Keratinocyte (primary cell): ENCODE results near the gene PTGDS. TPM values are rescaled to one million over a fixed set of nuclear protein-coding genes. Genes with fewer than 3 reads are reported as not detected.

Experiments used
- DNase-seq: peaks from one replicate; pipeline ENCODE4 v3.0.0-alpha.2; 2011; ENCODE audit warnings: low read depth, missing footprints, low spot score
- FAIRE-seq: peaks from 2 replicates; lab custom pipeline; 2011; peaks lifted over from hg19 to GRCh38; lab: Jason Lieb, UNC
- H2AFZ ChIP-seq: 2 replicates; pipeline ENCODE4 v1.6.0; 2012; ENCODE audit warnings: low read length, control low read depth, inconsistent platforms; ENCODE audit not compliant: control insufficient read depth
- H3K27ac ChIP-seq: 2 replicates; pipeline ENCODE4 v1.5.1; 2011; ENCODE audit warnings: low read length; ENCODE audit not compliant: control insufficient read depth, insufficient read depth
- H3K27me3 ChIP-seq: 3 replicates; pipeline ENCODE4 v1.6.0; 2011; ENCODE audit warnings: low read length; ENCODE audit not compliant: control insufficient read depth, insufficient read depth; ENCODE audit errors: extremely low read depth
- H3K36me3 ChIP-seq, 2 experiments: 2 replicates in 1 of 2; 3 replicates in 1 of 2; pipeline ENCODE4 v1.5.1; 2011; ENCODE audit warnings: low read length in 2 of 2, mild to moderate bottlenecking in 1 of 2; ENCODE audit not compliant: control insufficient read depth in 2 of 2, insufficient read depth in 2 of 2; ENCODE audit errors: extremely low read depth in 1 of 2
- H3K4me1 ChIP-seq: 3 replicates; pipeline ENCODE4 v1.5.1; 2011; ENCODE audit warnings: low read length; ENCODE audit not compliant: control insufficient read depth, insufficient read depth; ENCODE audit errors: extremely low read depth
- H3K4me2 ChIP-seq: 3 replicates; pipeline ENCODE4 v1.6.0; 2011; ENCODE audit warnings: low read depth, low read length; ENCODE audit not compliant: control insufficient read depth, insufficient read depth; ENCODE audit errors: extremely low read depth
- H3K4me3 ChIP-seq, 3 experiments: fragments of 200-600 bp in 1 of 3; sonication (generic) in 1 of 3; 2 replicates in 2 of 3; 3 replicates in 1 of 3; pipeline ENCODE4 v1.5.1; 2011 to 2016; ENCODE audit warnings: low read length in 3 of 3, mild to moderate bottlenecking in 3 of 3, control low read depth in 2 of 3, inconsistent platforms in 1 of 3, low read depth in 1 of 3, mixed read lengths in 1 of 3, mixed run types in 1 of 3, moderate library complexity in 1 of 3; ENCODE audit not compliant: control insufficient read depth in 2 of 3, insufficient read depth in 2 of 3; ENCODE audit errors: extremely low read depth in 1 of 3
- H3K79me2 ChIP-seq: 2 replicates; pipeline ENCODE4 v1.6.0; 2012; ENCODE audit warnings: low read length; ENCODE audit not compliant: control insufficient read depth, insufficient read depth
- H3K9ac ChIP-seq: 3 replicates; pipeline ENCODE4 v1.6.0; 2011; ENCODE audit warnings: low read length; ENCODE audit not compliant: control insufficient read depth, insufficient read depth; ENCODE audit errors: extremely low read depth
- H3K9me1 ChIP-seq: 3 replicates; pipeline ENCODE4 v1.6.0; 2011; ENCODE audit warnings: low read length; ENCODE audit not compliant: control insufficient read depth, insufficient read depth; ENCODE audit errors: extremely low read depth
- H3K9me3 ChIP-seq: 2 replicates; pipeline ENCODE4 v1.5.1; 2012; ENCODE audit warnings: low read depth, low read length; ENCODE audit not compliant: control insufficient read depth
- H4K20me1 ChIP-seq: 3 replicates; pipeline ENCODE4 v1.6.0; 2011; ENCODE audit warnings: low read length; ENCODE audit not compliant: control insufficient read depth, insufficient read depth; ENCODE audit errors: extremely low read depth
- CTCF ChIP-seq, 3 experiments: IDR thresholded peaks in 1 of 3; conservative IDR thresholded peaks in 1 of 3; optimal IDR thresholded peaks in 1 of 3; 2 replicates in 2 of 3; 3 replicates in 1 of 3; pipeline versions ENCODE3 to v1.5.1; 2011; ENCODE audit warnings: low read length in 3 of 3, mild to moderate bottlenecking in 3 of 3, moderate library complexity in 2 of 3, control low read depth in 1 of 3, inconsistent platforms in 1 of 3; ENCODE audit not compliant: insufficient read depth in 2 of 3; ENCODE audit errors: extremely low read depth in 1 of 3
- EZH2 ChIP-seq: IDR thresholded peaks from one replicate; pipeline ENCODE4 v1.6.1; 2012; ENCODE audit warnings: inconsistent platforms, mild to moderate bottlenecking, low read length, moderate library complexity
- dilution Hi-C: fragments of 300-500 bp; cut with MboI; formaldehyde crosslinking; loops from one replicate; pipeline ENCODE4 v1.7.0; 2020; ENCODE audit warnings: low sequenced_read_pairs; ENCODE audit not compliant: extremely low pct_ligation_motif_present
- polyA plus RNA-seq, 5 experiments: library from polyadenylated mRNA; depleted of rRNA in 3 of 5; stranded (reverse) in 3 of 5; stranded (forward) in 1 of 5; unstranded in 1 of 5; fragments of >200 nt; gene quantifications; 1 replicate in 1 of 5; 2 replicates in 3 of 5; 3 replicates in 1 of 5; pipeline versions ENCODE4 v1.2.1 to v1.2.3, GENCODE V29; 2011 to 2012; ENCODE audit warnings: missing spikeins in 2 of 5, low read depth in 1 of 5, low replicate concordance in 1 of 5

PTGDS gene
- polyA plus RNA-seq, 1 donor (not counting 4 experiments of a cell fraction or from before 2014, with no cell fraction given), result not detected

DNA sequence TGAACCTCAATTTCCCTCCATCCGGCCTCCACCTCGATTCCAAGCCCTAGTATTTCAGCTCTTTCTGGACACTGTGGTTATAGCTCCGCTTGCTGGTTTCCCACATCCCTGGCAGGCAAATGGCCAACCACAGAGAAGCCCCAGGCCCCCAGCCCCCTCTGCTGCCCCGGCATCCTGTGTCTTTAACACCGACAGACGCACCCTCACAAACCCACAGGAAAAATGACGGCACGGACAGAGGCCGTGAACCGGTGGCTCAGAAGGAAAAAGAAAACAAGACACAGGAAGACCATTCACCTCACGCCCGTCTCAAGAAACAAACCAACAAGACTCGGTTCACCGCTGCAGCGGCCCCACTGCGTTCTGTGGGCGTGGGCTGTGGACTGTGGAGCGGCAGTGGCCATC lies 20.5 kb downstream of the PTGDS start:
- Histone ChIP-seq H4K20me1 (peaks cover 3% of the 10 kb centered on the region), H3K4me1 (peaks cover 44% of the 10 kb centered on the region), H3K27me3 (no peaks in the 10 kb centered on the region), H3K9me3 (no peaks in the 10 kb centered on the region), H3K79me2 (no peaks in the 10 kb centered on the region), H3K36me3 (peaks cover 0 to 10% of the 10 kb centered on the region in 2 experiments), H3K27ac (no peak overlapping the region), H2AFZ (no peak overlapping the region), H3K9ac (no peak overlapping the region), H3K9me1 (no peaks in the 10 kb centered on the region), H3K4me2 (no peak overlapping the region), H3K4me3 (no peak overlapping the region)
- dilution Hi-C loops, result no loop called here
- FAIRE-seq (no peak), DNase-seq (no peak)
- TF ChIP-seq CTCF (optimal IDR thresholded peaks at IDR 0.05 in 1 of 3, IDR thresholded peaks at IDR 0.05 in 1 of 3, conservative IDR thresholded peaks at IDR 0.05 in 1 of 3; ENCODE audit: extremely low read depth in 1 of 3, insufficient read depth in 2 of 3, low read length in 3 of 3) (no peak), EZH2 (no peak)

DNA sequence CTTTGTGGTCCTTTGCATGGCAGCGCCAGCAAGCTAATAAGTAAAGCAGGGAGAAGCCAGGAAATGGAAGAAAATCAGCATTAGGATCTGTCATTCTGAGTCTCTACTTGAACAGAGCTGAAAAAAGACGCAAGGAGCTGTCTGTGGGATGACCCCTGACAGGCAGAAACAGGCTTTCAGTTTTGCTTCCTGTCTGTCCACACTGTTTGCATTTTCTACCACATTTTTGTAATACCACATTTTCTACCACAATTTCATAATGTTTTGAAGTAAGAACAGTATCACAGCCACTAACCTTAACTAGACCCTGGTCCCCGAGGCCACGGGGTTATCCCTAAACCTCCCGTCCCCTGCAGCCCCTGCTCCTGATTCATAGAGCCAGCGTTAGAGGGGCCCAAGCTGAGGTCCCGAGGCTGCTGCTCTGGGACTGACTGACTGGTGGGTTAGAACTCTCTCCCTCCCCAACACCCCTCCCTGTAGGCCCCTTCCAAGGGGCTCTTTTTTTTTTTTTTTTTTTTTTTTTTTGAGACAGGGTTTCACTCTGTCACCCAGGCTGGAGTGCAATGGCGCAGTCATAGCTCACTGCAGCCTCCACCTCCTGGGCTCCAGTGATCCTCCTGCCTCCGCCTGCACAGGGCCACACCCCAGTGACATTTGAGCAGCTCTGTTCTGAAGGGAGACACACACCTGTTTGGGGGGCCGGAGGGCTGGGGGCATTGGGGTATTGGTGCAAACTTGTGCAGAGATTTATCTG lies 23.1 kb downstream of the PTGDS start:
- Histone ChIP-seq H3K9me1 (no peaks in the 10 kb centered on the region), H3K27ac (no peak overlapping the region), H3K4me2 (peak overlapping the region; percentile 48), H3K36me3 (no peaks in the 10 kb centered on the region), H3K4me3 (no peak overlapping the region), H2AFZ (no peak overlapping the region), H3K9ac (no peak overlapping the region), H3K9me3 (no peaks in the 10 kb centered on the region), H3K79me2 (no peaks in the 10 kb centered on the region), H4K20me1 (no peaks in the 10 kb centered on the region), H3K4me1 (peaks cover 25% of the 10 kb centered on the region), H3K27me3 (no peaks in the 10 kb centered on the region)
- FAIRE-seq (no peak), DNase-seq (no peak)
- TF ChIP-seq CTCF (optimal IDR thresholded peaks at IDR 0.05 in 1 of 3, IDR thresholded peaks at IDR 0.05 in 1 of 3, conservative IDR thresholded peaks at IDR 0.05 in 1 of 3; ENCODE audit: extremely low read depth in 1 of 3, insufficient read depth in 2 of 3, low read length in 3 of 3), result no peak
- TF ChIP-seq EZH2, result no peak
- dilution Hi-C loops, result no loop called here
